Measurements from ENCODE around the gene STC2. TPM values are rescaled to one million over a fixed set of nuclear protein-coding genes. Genes with fewer than 3 reads are reported as not detected.

STC2 gene
- total and polyA plus RNA-seq, 10 of the 15 experiments (the other 5 are each of a cell fraction or from before 2014, with no cell fraction given), result 0.05 to 4.8 (median 2.0) TPM

GRCh38 chr5:173274771-173275170, 53.4 kb downstream of the STC2 start:
- no peaks in the 10 kb centered on the region for H4K20me1 ChIP-seq (ENCODE audit: control insufficient read depth, insufficient read depth)
- H3K27ac ChIP-seq (ENCODE audit: control insufficient read depth, insufficient read depth), result no peak overlapping the region
- BruUV-seq (replicated peaks), result no TSS peak
- DNase-seq (ENCODE audit: low read depth, low spot score) (no peak), FAIRE-seq (no peak), ATAC-seq (no peak)
- SMC1A ChIA-PET (ENCODE audit: uncharacterized antibody, unreplicated experiment), result interaction anchor here (0.6 to 1.3 kb wide), 3 partner anchors 19 to 342 kb away, joined by 3 to 4 read pairs (median 4); no protein-coding TSS in a partner anchor
- intact Hi-C loops (cut with micrococcal nuclease; ENCODE audit: unreplicated experiment) (loop anchor here (10.0 kb wide), 1 partner anchor 570 kb away; no protein-coding TSS in a partner anchor), in situ Hi-C loops (cut with MboI) (no loop called here)
- 5% methylated on average over 1 of the region's 1 CpG for WGBS (ENCODE audit: insufficient coverage, insufficient replicate concordance, low lambda C conversion rate, missing lambda C conversion rate)
- no peak overlapping the region for H3K4me2 ChIP-seq (ENCODE audit: control insufficient read depth, insufficient read depth)
- H3K27me3 ChIP-seq (replicated peaks in 1 of 2; ENCODE audit: control insufficient read depth in 2 of 2, insufficient read depth in 2 of 2, low read length in 1 of 2), result peaks cover 0 to 1% of the 10 kb centered on the region in 2 experiments; a peak in 1 of 4 replicates
- no peak overlapping the region for H3K4me3 ChIP-seq
- no peaks in the 10 kb centered on the region for H3K36me3 ChIP-seq (ENCODE audit: control insufficient read depth in 2 of 2, insufficient read depth in 2 of 2, low read length in 1 of 2)
- TF ChIP-seq ZNF687 (IDR thresholded peaks at IDR 0.05) (no peak), TCF12 (IDR thresholded peaks at IDR 0.05; ENCODE audit: low read depth, low read length) (no peak), MTA2 (IDR thresholded peaks at IDR 0.05; ENCODE audit: low read depth) (no peak), NR2C2 (IDR thresholded peaks at IDR 0.05; ENCODE audit: borderline replicate concordance, control insufficient read depth, insufficient read length, low read depth) (no peak), KAT2A (conservative IDR thresholded peaks at IDR 0.05; ENCODE audit: control insufficient read depth, low read depth, low read length) (no peak), FOS (IDR thresholded peaks at IDR 0.05; ENCODE audit: borderline replicate concordance, extremely low read depth, insufficient read length) (no peak), ZZZ3 (IDR thresholded peaks at IDR 0.05; ENCODE audit: control insufficient read depth, insufficient read length, low read depth) (no peak), SUZ12 (IDR thresholded peaks at IDR 0.05; ENCODE audit: unreplicated experiment) (no peak), ZNF274 (IDR thresholded peaks at IDR 0.05; ENCODE audit: insufficient read depth, insufficient read length) (no peak)
- TF ChIP-seq, protein P1, sequence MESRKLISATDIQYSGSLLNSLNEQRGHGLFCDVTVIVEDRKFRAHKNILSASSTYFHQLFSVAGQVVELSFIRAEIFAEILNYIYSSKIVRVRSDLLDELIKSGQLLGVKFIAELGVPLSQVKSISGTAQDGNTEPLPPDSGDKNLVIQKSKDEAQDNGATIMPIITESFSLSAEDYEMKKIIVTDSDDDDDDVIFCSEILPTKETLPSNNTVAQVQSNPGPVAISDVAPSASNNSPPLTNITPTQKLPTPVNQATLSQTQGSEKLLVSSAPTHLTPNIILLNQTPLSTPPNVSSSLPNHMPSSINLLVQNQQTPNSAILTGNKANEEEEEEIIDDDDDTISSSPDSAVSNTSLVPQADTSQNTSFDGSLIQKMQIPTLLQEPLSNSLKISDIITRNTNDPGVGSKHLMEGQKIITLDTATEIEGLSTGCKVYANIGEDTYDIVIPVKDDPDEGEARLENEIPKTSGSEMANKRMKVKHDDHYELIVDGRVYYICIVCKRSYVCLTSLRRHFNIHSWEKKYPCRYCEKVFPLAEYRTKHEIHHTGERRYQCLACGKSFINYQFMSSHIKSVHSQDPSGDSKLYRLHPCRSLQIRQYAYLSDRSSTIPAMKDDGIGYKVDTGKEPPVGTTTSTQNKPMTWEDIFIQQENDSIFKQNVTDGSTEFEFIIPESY (IDR thresholded peaks at IDR 0.05), result no peak
- CTCF ChIA-PET, result no interaction called here
- H3K9me3 ChIP-seq (replicated peaks; ENCODE audit: control insufficient read depth, insufficient read depth, low read length), result no peaks in the 10 kb centered on the region
- no peak overlapping the region for H3K9ac ChIP-seq (ENCODE audit: control insufficient read depth, insufficient read depth, low read length)
- H2AFZ ChIP-seq (ENCODE audit: control insufficient read depth, low read depth, low read length), result no peak overlapping the region
- peaks cover 6% of the 10 kb centered on the region for H3K4me1 ChIP-seq (ENCODE audit: control insufficient read depth, insufficient read depth, low read length)
- POLR2A ChIA-PET, result no interaction called here
- H3K79me2 ChIP-seq (ENCODE audit: control insufficient read depth, insufficient read depth, low read length), result no peaks in the 10 kb centered on the region
- RAD21 ChIA-PET (ENCODE audit: unreplicated experiment), result no interaction called here

Data from GM12878 (cell line).